Endothelial cell of umbilical vein (primary cell): ENCODE data around the gene RARS1. TPM values are rescaled to one million over a fixed set of nuclear protein-coding genes. Genes with fewer than 3 reads are reported as not detected.
"Not testable (repeated sequence)": the region's sequence is repeated elsewhere in the genome, so short reads cannot be mapped to it uniquely, and the experiment has no call there.

Source experiments
- BruUV-seq: library from RNA; stranded (reverse); fragments of 400-500 nt; replicated peaks from 2 replicates; lab custom pipeline; 2021; lab: Mats Ljungman, UMichigan
- CTCF ChIA-PET: fragments of 300-600, 350-600 bp; sonication (Branson Sonifier 250); formaldehyde crosslinking; loops from one replicate; lab custom pipeline; 2021; ENCODE audit warnings: antibody characterized with exemption, inconsistent platforms; lab: Charles Lee
- POLR2A ChIA-PET: fragments of 300-600, 350-600 bp; sonication (Branson Sonifier 250); formaldehyde crosslinking; loops from one replicate; lab custom pipeline; 2021; ENCODE audit warnings: antibody characterized with exemption, inconsistent platforms; lab: Charles Lee
- DNase-seq: peaks from one replicate; pipeline ENCODE4 v3.0.0-alpha.2; 2011; ENCODE audit warnings: low read depth, low spot score
- FAIRE-seq: peaks from 2 replicates; lab custom pipeline; 2011; peaks lifted over from hg19 to GRCh38; lab: Jason Lieb, UNC
- H2AFZ ChIP-seq: 2 replicates; pipeline ENCODE4 v1.6.0; 2012; ENCODE audit warnings: low read depth, low read length, control low read depth, inconsistent platforms
- H3K27ac ChIP-seq: 2 replicates; pipeline ENCODE4 v1.5.1; 2011; ENCODE audit warnings: low read depth, mild to moderate bottlenecking, control low read depth, low read length, moderate library complexity; ENCODE audit not compliant: insufficient read depth
- H3K27me3 ChIP-seq, 2 experiments: 2 replicates each; pipeline versions ENCODE4 v1.6.0 to v1.6.1; 2011; ENCODE audit warnings: low read length in 2 of 2, mixed read lengths in 1 of 2; ENCODE audit not compliant: control insufficient read depth in 2 of 2, insufficient read depth in 2 of 2
- H3K36me3 ChIP-seq, 2 experiments: 2 replicates in 1 of 2; 3 replicates in 1 of 2; pipeline ENCODE4 v1.5.1; 2011; ENCODE audit warnings: low read length in 2 of 2, mild to moderate bottlenecking in 1 of 2, moderate library complexity in 1 of 2; ENCODE audit not compliant: control insufficient read depth in 2 of 2, insufficient read depth in 2 of 2; ENCODE audit errors: extremely low read depth in 1 of 2
- H3K4me1 ChIP-seq: 3 replicates; pipeline ENCODE4 v1.5.1; 2011; ENCODE audit warnings: mild to moderate bottlenecking, low read length; ENCODE audit not compliant: control insufficient read depth, insufficient read depth; ENCODE audit errors: extremely low read depth
- H3K4me2 ChIP-seq: 2 replicates; pipeline ENCODE4 v1.6.1; 2011; ENCODE audit warnings: low read length, control low read depth, mixed read lengths; ENCODE audit not compliant: insufficient read depth
- H3K4me3 ChIP-seq, 3 experiments: fragments of 200-600 bp in 1 of 3; sonication (generic), shearing (Covaris generic) in 1 of 3; replicated peaks in 1 of 3; 2 replicates each; pipeline ENCODE4 v1.5.1; 2011 to 2016; ENCODE audit warnings: control low read depth in 3 of 3, low read length in 3 of 3, mild to moderate bottlenecking in 2 of 3, inconsistent platforms in 1 of 3, low read depth in 1 of 3, moderate library complexity in 1 of 3; ENCODE audit not compliant: insufficient read depth in 1 of 3
- H3K79me2 ChIP-seq: 2 replicates; pipeline ENCODE4 v1.6.0; 2012; ENCODE audit warnings: low read length, inconsistent platforms; ENCODE audit not compliant: control insufficient read depth, insufficient read depth
- H3K9ac ChIP-seq: replicated peaks from 2 replicates; pipeline ENCODE3; 2011; ENCODE audit warnings: low read length, control low read depth; ENCODE audit not compliant: insufficient read depth; ENCODE audit errors: extremely low read depth
- H3K9me1 ChIP-seq: replicated peaks from 3 replicates; pipeline ENCODE4 v1.6.0; 2011; ENCODE audit warnings: mild to moderate bottlenecking, low read length; ENCODE audit not compliant: control insufficient read depth, insufficient read depth; ENCODE audit errors: extremely low read depth
- H3K9me3 ChIP-seq: replicated peaks from 2 replicates; pipeline ENCODE4 v1.5.1; 2012; ENCODE audit warnings: low read length, inconsistent platforms; ENCODE audit not compliant: control insufficient read depth, insufficient read depth
- H4K20me1 ChIP-seq: replicated peaks from 2 replicates; pipeline ENCODE3; 2011; ENCODE audit warnings: mild to moderate bottlenecking, low read length; ENCODE audit not compliant: control insufficient read depth, insufficient read depth; ENCODE audit errors: extremely low read depth
- EZH2 ChIP-seq: IDR thresholded peaks from 2 replicates; pipeline ENCODE4 v1.6.1; 2012; ENCODE audit warnings: borderline replicate concordance, low read depth, mild to moderate bottlenecking, moderate library complexity, low read length, inconsistent platforms; ENCODE audit not compliant: severe bottlenecking
- GATA2 ChIP-seq: IDR thresholded peaks from 2 replicates; pipeline ENCODE4 v1.7.0; 2011; ENCODE audit warnings: low read depth, mild to moderate bottlenecking, moderate library complexity, mixed read lengths, low read length; ENCODE audit not compliant: insufficient read length, insufficient read depth
- MAX ChIP-seq: IDR thresholded peaks from 2 replicates; pipeline ENCODE4 v1.6.1; 2011; ENCODE audit not compliant: insufficient read depth, insufficient read length
- POLR2A ChIP-seq: IDR thresholded peaks from 2 replicates; pipeline ENCODE4 v1.6.1; 2012; ENCODE audit warnings: low read depth, mild to moderate bottlenecking, control low read depth, low read length
- dilution Hi-C: fragments of 300-500 bp; cut with MboI; formaldehyde crosslinking; loops from one replicate; pipeline ENCODE4 v1.15.0; 2019; ENCODE audit warnings: low sequenced_read_pairs; ENCODE audit not compliant: extremely low pct_ligation_motif_present
- intact Hi-C: fragments of 100-400 bp; cut with micrococcal nuclease; formaldehyde crosslinking; loops from one replicate; pipeline ENCODE4 v1.10.0; 2022
- polyA plus RNA-seq, 4 experiments: library from polyadenylated mRNA; depleted of rRNA in 3 of 4; stranded (reverse) in 3 of 4; unstranded in 1 of 4; fragments of >200 nt; gene quantifications; 2 replicates each; pipeline versions ENCODE4 v1.2.1 to v1.2.3, GENCODE V29; 2011 to 2012; ENCODE audit warnings: missing spikeins in 1 of 4
- total RNA-seq: library from RNA; stranded (reverse); gene quantifications from 2 replicates; pipeline ENCODE4 v1.2.3, GENCODE V29; 2021

Gene RARS1
- total and polyA plus RNA-seq, 2 donors (not counting 3 experiments of a cell fraction or from before 2014, with no cell fraction given): 28.0 to 104 TPM

- no peak for DNase-seq
- peaks cover 15 to 33% of the 10 kb centered on the region in 2 experiments for H3K27me3 ChIP-seq
- H2AFZ ChIP-seq: no peak overlapping the region
- H3K9ac ChIP-seq: no peak overlapping the region
- H3K9me3 ChIP-seq: no peaks in the 10 kb centered on the region
- ChIA-PET POLR2A (no interaction called here), CTCF (no interaction called here)
- TF ChIP-seq MAX (no peak), EZH2 (no peak), GATA2 (no peak), POLR2A (no peak)
- no peaks in the 10 kb centered on the region for H3K9me1 ChIP-seq
- H3K36me3 ChIP-seq: no peaks in the 10 kb centered on the region
- FAIRE-seq: no peak
- dilution Hi-C loops (no loop called here), intact Hi-C loops (no loop called here)
- no peak overlapping the region for H3K4me2 ChIP-seq
- no TSS peak for BruUV-seq
- H3K79me2 ChIP-seq: no peaks in the 10 kb centered on the region
- H4K20me1 ChIP-seq: no peaks in the 10 kb centered on the region
- H3K27ac ChIP-seq: no peak overlapping the region
- no peaks in the 10 kb centered on the region for H3K4me1 ChIP-seq
- no peak overlapping the region for H3K4me3 ChIP-seq
Observed at GRCh38 chr5:168531987-168532864, 46.0 kb downstream of the RARS1 start.

GRCh38 chr5:168534351-168534750, 48.1 kb downstream of the RARS1 start:
- POLR2A ChIA-PET, FAIRE-seq, intact Hi-C loops, H3K4me3 ChIP-seq, H3K4me1 ChIP-seq, H3K27ac ChIP-seq, H3K9me1 ChIP-seq, H3K4me2 ChIP-seq, H3K79me2 ChIP-seq, H3K9me3 ChIP-seq, CTCF ChIA-PET, BruUV-seq, H4K20me1 ChIP-seq, H2AFZ ChIP-seq, dilution Hi-C loops, H3K9ac ChIP-seq, H3K36me3 ChIP-seq, DNase-seq: not testable (repeated sequence)
- H3K27me3 ChIP-seq: peaks cover 12 to 24% of the 10 kb centered on the region in 2 experiments
